Stimulated activated CD4-positive, alpha-beta T cell treated with anti-CD3 and anti-CD28 coated beads, Interleukin-12 subunit alpha, Interleukin-12 subunit beta, amount 100 ng/mL, for 48 hours (primary cell): ENCODE data around the gene CCDC88C.

ENCODE experiments used
- DNase-seq, 3 donors: peaks; one replicate each; pipeline ENCODE4 v3.0.0-alpha.2; 2020; ENCODE audit warnings: low read depth in 2 of 3, low spot score in 1 of 3

CCDC88C gene

DNA sequence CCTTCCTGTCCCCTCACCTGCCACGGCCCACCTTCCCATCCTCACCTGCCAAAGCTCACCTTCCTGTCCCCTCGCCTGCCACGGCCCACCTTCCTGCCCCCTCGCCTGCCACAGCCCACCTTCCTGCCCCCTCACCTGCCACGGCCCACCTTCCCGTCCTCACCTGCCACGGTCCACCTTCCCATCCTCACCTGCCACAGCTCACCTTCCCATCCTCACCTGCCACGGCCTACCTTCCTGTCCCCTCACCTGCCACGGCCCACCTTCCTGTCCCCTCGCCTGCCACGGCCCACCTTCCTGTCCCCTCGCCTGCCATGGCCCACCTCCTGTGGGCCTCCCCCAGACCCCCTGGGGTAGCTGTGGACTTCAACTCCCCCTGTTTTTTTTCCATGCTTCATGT is 124.3 kb downstream of the CCDC88C start:
- DNase-seq, result no peak

DNA sequence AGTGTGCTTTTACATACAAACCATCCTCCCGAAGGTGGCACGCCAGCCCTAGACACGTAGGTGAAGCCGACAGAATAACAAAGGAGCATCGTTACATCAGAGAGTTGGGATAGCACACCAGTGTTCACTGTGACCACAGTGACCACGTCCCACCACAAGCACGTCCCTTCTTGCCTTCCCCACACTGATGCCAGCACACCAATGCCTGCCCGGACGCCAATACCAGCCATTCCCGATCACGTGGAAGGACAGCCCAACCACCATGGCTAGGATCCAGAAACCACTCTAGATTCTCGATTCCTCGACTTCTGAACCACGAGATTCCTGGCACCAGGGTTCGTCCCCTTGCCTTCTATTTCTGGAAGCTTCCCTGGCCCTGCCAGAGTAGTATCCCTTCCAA is 125.1 kb downstream of the CCDC88C start:
- DNase-seq, result no peak

- DNase-seq, result no peak
Measured at GRCh38 chr14:91291786-91292405, 125.7 kb downstream of the CCDC88C start.

DNA sequence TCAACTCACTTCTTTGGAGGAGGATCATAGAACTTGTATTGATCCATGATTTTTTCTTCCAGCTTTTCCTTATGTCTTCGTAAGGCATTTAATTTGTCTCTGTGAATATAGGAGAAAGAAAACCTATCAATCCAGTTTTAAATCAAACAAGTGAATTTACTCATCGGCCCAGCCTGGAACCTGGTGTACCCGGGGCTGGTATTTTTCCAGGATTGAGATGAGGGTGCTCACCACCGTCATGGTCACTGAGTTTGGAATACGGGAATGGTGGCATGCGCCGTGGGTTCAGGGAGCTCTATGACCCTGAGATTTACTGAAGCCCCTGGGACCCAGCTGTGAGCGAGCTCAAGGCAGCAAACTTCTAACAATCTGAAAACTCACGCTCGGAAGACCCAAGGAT is 126.6 kb downstream of the CCDC88C start:
- DNase-seq, result no peak

- DNase-seq, result no peak
Measured at GRCh38 chr14:91289464-91289863, 128.2 kb downstream of the CCDC88C start.

- no peak for DNase-seq
Measured at GRCh38 chr14:91288876-91289275, 128.7 kb downstream of the CCDC88C start.

- peak; percentile 59 to 89 (median 73) for DNase-seq
Measured at GRCh38 chr14:91286530-91286937, 131.1 kb downstream of the CCDC88C start.

DNA sequence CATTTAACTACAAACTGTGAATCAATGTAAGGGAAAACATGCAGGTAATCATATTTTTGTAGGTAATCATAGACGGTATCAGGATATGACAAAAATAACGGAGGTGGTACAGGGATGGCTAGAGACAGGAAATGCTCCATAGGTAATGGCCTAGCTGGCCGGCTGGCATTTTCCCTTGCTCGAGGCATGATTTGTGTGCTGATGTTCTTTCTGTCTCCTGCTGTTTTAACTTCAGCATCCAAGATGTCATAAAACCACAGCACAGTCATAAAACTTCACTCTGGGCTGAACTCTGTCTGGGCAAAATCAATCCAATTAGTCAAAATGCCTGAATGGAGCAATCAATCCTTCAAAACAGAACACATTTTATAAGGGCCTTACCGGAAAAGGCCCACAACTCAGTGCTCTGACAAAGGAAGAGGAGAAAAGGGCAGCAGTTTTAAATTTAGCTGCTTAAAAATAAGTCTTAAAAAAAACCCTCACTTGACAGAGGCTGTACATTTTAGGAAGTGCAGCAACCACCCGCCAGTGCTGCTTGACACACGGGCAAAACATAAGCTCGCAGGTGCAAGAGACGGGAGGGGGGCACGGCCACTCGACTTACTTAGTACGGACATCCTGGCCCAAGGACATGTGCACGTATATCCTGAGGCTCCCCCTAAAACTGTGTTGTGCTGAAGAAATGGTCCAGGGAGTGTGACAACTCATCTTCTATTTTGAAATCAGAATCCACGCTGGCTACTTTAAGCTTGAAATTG is 132.7 kb downstream of the CCDC88C start:
- no peak for DNase-seq

DNA sequence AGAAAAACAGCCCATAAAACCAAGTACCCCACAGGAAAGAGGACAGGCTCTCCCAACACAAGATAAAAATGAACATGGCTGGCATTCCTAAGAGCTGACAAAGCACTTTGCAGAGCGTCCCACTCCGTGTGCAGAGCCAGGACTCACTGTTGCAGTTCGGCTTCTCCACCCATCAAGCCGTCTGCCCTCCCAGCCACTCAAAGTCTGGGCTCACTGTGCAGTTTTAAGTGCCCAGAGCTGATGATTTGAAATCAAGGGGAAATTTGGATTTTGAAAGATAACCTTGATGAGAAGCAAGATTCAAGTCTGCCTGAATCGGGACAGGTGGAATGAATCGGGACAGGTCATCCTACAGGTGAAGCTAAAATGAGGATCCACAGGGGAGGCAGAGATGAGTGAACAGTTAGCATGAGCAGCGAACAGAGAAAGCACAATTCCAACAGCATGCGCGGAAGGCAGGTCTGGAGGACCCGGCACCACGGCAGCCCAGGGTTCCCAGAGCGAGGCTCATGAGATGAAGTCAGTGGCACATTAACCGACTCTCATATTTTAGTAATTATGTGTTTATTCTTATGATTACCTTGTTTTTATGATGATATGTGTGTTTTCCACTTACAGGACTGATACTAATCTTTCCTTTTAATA is 133.4 kb downstream of the CCDC88C start:
- DNase-seq, result no peak

DNA sequence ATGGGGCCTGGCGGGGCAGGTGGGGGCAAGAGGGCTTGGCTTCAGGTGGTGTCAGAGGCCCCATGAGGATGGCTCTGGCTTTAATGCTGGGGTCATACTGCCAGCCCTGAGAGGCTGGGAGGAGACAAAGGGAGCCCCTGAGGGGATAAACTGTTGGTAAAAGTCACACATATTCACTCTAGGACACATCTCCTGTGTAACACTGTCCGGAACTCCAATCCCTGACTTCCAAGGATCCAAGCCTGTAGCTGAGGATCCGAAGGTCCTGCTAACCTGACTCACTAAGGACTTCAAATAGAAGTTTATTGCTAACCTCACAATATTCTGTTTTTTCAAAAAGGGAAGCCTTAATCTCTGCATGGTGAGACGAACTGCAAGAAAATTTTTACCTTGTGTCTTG is 134.0 kb downstream of the CCDC88C start:
- no peak for DNase-seq

DNA sequence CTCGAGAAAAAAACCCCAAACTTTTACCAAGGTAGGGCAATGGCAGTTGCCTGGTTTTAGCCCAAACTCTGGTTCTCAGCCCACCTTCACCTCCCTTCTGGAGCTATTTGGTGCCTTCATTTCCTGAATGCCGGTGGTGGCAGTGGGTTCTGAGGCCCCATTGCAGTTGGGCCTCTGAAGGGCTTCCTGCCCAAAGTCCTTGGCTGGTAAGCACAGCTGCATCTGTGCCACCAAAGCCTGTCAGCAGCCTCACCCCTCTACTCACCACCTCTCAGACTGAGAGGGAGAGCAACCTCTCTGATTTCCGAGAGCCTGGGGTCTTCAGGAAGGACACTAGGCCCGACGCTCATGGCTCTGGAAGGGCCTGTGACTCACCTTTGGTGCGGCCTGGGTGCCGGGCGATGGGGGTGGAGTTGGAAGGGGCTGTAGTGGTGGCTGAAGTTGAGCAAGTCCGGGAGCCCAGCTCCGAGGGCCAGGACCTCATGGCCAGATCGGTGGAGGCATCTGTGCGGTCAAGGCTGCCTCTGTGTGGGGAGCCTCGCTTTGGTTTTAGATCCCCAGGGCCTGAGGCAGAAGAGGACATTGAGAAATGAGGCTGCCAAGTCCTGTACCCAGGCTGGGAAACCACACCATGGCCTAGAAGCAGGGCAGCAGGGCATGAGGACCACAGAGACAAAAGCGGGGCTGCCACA is 134.5 kb downstream of the CCDC88C start:
- no peak for DNase-seq

DNA sequence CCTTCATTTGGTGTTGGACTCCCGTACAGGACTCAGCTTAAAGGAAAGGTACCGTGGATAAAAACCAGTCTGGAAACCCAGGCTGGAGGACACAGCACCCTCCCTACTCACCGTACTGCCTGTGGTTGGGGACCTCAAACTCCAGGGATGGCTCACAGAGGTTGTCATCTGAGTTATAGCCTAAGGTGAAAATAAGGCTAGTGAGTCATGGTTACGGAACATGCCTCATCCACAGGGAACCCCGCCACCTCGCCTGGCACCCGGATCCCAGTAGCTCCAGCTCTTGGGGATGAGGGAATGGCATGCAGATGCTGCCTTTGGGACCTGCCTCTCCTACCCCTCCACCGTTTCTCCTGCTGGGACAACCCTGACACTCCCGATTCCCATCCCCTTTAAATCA is 136.3 kb downstream of the CCDC88C start:
- no peak for DNase-seq

DNA sequence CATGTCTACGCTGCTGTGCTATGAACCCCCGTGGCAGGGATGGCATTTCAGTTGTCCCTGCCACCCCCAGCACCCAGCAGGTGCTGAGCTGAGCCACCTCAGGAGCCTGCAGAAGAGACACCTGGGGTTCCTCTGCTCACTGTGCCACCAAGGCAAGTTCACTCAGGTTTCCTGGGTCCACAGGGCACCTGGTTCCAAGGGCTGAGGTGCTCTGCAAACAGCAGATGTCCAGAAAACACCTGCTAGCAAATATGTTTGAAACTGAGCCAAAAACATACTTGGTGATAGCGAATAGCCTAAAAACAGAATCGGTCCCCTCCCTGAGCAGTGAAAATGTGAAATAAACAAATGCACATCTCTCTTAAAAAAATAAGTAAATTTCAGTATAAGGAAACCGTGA is 137.5 kb downstream of the CCDC88C start:
- no peak for DNase-seq

- no peak for DNase-seq
Measured at GRCh38 chr14:91279354-91279753, 138.3 kb downstream of the CCDC88C start.

GRCh38 chr14:91278383-91278715 is 139.3 kb downstream of the CCDC88C start:
- no peak for DNase-seq

DNA sequence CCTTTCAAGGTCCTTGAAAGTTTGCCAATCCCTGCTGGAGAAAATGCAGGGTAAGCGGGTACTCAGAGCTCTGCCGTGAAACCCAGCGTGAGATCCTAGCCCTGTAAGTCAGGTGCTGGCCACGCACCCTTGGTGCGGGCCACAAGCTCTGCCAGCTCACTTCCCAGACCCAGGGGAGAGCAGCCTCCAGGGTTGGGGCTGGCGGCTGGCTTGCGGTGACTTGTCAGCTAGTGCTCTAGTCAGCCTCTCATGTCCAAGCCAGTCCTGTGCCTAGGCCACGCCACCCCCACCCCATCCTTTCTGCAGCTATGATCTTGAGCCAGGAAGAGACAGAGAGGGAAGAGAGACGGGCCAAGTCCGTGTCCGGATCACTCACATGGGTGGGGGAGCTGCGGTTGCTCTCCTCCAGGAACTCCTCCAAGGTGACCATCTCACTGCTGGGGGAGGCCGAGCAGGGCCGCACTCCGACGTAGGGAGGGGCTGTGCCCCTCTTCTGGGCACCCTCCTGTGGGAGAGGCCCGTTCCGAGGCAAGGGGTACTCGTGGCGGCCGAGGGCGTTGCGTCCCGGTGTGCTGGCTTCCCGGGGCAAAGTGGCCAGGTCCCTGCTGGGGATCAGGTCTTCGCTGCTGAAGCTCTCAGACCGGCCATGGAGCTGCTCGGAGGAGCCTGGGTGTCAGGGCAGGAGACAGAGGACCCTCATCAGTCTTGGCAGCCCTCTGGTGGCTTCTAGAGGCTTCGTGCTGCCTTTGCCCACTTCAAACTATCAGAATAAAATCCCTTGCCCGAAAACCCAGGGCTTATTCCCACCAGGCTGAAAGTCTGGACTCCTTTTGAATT is 139.9 kb downstream of the CCDC88C start:
- no peak for DNase-seq

GRCh38 chr14:91274796-91275195 is 142.8 kb downstream of the CCDC88C start:
- DNase-seq, result no peak

DNA sequence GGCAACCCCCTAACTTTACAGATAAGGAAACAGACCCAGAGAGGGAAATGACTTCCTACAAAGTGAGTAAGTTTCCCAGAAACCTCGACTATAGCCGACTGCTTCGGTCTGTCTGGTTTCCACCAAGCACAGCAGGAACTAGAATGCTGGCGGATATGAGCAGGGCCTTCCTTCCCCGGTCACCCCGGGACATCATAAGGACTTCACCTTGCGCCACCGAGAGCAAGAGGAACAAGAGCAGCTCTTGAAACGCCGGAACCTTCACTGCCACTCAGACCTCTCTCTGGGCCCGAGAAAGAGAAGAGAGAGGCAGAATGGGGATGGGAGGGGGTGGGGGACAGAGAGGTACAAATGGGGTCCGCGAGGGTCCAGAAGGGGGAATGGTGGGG is 143.7 kb downstream of the CCDC88C start:
- no peak for DNase-seq

- DNase-seq, result no peak
Measured at GRCh38 chr14:91273273-91273884, 144.2 kb downstream of the CCDC88C start.

DNA sequence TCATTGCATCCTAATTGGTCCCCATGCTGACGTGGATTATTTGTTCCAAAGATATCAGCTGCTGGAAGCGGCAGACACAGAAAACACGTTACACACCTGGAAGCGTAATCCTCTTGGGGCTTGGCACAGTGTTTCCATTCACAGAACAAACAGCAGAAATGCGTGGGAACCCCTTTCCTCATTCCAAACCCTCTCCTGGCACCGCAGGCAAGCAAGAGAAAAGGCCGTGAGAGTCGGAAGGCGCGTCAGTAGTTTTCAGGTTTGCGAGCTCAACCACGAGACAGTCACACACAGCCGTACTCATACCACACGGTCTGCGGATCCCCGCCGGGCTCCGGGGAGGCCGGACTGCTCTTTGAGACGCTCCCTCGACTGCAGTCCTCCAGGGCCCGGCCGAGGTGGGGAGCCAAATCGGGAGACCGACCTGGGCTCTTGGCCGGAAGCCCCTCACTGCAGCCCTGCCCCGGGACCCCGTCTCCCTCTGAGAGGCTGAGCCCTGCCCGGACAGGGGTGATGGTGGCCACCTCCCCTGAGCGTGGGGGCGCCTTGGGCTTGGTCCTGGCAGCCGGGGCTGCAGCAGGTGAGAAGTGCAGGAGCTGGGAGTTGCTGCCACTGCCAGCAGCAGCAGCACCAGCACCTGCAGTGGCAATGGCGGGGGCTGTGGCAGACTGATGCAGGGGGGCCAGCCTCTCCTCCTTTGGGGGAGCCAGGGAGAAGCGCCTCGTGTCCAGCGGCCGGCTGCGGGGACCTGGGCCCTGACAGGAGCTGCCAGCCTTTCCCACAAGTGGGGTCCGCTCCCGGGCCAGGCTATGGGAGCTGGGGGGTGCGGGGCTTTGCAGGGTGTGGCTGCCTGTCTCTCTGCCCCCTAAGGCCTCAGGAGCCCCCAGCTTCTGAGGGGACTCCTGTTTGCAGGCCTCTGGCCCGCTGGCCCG is 145.0 kb downstream of the CCDC88C start:
- no peak for DNase-seq
